ENCODE data around the gene GCC1. TPM values are rescaled to one million over a fixed set of nuclear protein-coding genes. Genes with fewer than 3 reads are reported as not detected.

GCC1 gene
- total RNA-seq, 2 experiments from 2014 or later: 13.3 to 18.3 TPM

DNA sequence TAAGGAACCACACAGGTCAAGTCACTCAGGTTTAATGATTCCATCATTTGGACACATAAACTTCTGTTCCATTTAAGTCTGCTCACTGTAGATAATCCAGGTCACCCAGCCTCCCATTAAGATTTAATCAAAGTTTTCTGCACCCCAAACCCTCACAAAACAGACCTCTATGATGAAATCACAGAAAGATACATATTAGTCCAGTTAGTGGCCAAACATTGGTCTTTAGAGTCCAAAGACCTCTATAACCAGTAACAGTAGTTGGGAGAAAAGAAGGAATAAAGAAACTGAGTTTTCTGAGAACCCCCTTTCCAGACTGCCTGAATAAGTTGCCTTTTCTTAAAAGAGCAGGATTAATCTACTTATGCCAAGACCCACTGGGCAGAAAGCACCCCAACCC lies 4.8 kb downstream of the GCC1 start:
- peak overlapping the region; percentile 14; the same call in 1 of the 2 replicates for H3K4me2 ChIP-seq (ENCODE audit: low read length)
- no peak overlapping the region for H2AFZ ChIP-seq (ENCODE audit: low read length)
- H3K9me3 ChIP-seq (ENCODE audit: low read length): no peaks in the 10 kb centered on the region
- peaks cover 18% of the 10 kb centered on the region for H3K4me1 ChIP-seq (ENCODE audit: insufficient read depth, low read length, poor library complexity, severe bottlenecking)
- DNase-seq (ENCODE audit: low spot score): no peak
- TF ChIP-seq EZH2phosphoT487 (IDR thresholded peaks at IDR 0.05; ENCODE audit: borderline replicate concordance, low read depth, low read length): no peak
- H3K36me3 ChIP-seq (ENCODE audit: insufficient read depth, low read length): peaks cover 33% of the 10 kb centered on the region
- POLR2A ChIA-PET: no interaction called here
- peaks cover 19% of the 10 kb centered on the region; the same call in 1 of the 2 replicates for H3K79me2 ChIP-seq (ENCODE audit: insufficient read depth, low read depth, low read length)
- H3K4me3 ChIP-seq (ENCODE audit: low read depth, low read length, poor library complexity, severe bottlenecking): no peak overlapping the region
- H3K27ac ChIP-seq (ENCODE audit: low read depth, low read length, poor library complexity, severe bottlenecking): no peak overlapping the region
- intact Hi-C loops (cut with micrococcal nuclease; ENCODE audit: unreplicated experiment): no loop called here
- H4K20me1 ChIP-seq (ENCODE audit: insufficient read depth, low read length): peaks cover 18% of the 10 kb centered on the region; the same call in 1 of the 2 replicates
- BruUV-seq (replicated peaks): no TSS peak
- CTCF ChIA-PET (ENCODE audit: unreplicated experiment): no interaction called here
- H3K9me2 ChIP-seq (ENCODE audit: insufficient read depth, low read length): no peaks in the 10 kb centered on the region

DNA sequence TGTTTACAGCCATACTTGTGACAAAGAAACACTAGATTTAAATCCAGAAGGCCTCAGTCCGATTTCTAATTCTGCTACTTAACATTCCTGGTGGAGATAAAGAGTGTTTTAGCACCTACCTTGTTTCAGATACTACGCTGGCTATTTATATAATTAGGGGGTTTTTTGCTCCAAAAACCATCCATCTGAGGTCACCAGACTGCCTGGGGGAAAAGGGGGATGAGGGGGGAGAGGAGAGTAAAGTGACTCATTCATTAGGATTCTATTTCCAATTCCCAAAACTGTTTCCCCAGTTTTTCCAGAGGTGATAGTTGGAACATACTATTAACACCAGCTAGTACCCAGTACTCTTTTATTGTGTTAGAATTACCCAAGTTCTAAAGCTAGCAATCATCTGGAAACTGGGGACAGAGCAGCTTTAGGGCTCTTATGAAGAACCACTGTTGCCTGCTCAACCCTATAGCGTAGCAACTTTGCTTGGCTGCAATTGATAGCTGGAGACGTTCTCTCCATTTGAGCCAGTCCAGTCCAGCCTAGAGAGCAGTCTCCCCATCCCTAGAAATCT lies 6.6 kb downstream of the GCC1 start:
- POLR2A ChIA-PET: interaction anchor here (0.9 kb wide), 1 partner anchor 711 kb away, joined by 3 read pairs; no protein-coding TSS in a partner anchor
- no peaks in the 10 kb centered on the region for H3K9me3 ChIP-seq (ENCODE audit: low read length)
- intact Hi-C loops (cut with micrococcal nuclease; ENCODE audit: unreplicated experiment): no loop called here
- DNase-seq (ENCODE audit: low spot score): no peak
- 0 out of 2 replicates have a peak, but pooled peaks cover 7% of the 10 kb centered on the region for H4K20me1 ChIP-seq (ENCODE audit: insufficient read depth, low read length)
- peaks cover 4% of the 10 kb centered on the region; the same call in 1 of the 2 replicates for H3K79me2 ChIP-seq (ENCODE audit: insufficient read depth, low read depth, low read length)
- peaks cover 7% of the 10 kb centered on the region for H3K4me1 ChIP-seq (ENCODE audit: insufficient read depth, low read length, poor library complexity, severe bottlenecking)
- H3K27ac ChIP-seq (ENCODE audit: low read depth, low read length, poor library complexity, severe bottlenecking): no peak overlapping the region
- H3K9me2 ChIP-seq (ENCODE audit: insufficient read depth, low read length): no peaks in the 10 kb centered on the region
- peaks cover 33% of the 10 kb centered on the region for H3K36me3 ChIP-seq (ENCODE audit: insufficient read depth, low read length)
- TF ChIP-seq CTCF (conservative IDR thresholded peaks at IDR 0.05; ENCODE audit: low read length): no peak
- no peak for TF ChIP-seq EZH2phosphoT487 (IDR thresholded peaks at IDR 0.05; ENCODE audit: borderline replicate concordance, low read depth, low read length)
- no peak overlapping the region for H3K4me2 ChIP-seq (ENCODE audit: low read length)
- H3K4me3 ChIP-seq (ENCODE audit: low read depth, low read length, poor library complexity, severe bottlenecking): no peak overlapping the region
- H2AFZ ChIP-seq (ENCODE audit: low read length): no peak overlapping the region
- BruUV-seq (replicated peaks): no TSS peak
- CTCF ChIA-PET (ENCODE audit: unreplicated experiment): no interaction called here

DNA sequence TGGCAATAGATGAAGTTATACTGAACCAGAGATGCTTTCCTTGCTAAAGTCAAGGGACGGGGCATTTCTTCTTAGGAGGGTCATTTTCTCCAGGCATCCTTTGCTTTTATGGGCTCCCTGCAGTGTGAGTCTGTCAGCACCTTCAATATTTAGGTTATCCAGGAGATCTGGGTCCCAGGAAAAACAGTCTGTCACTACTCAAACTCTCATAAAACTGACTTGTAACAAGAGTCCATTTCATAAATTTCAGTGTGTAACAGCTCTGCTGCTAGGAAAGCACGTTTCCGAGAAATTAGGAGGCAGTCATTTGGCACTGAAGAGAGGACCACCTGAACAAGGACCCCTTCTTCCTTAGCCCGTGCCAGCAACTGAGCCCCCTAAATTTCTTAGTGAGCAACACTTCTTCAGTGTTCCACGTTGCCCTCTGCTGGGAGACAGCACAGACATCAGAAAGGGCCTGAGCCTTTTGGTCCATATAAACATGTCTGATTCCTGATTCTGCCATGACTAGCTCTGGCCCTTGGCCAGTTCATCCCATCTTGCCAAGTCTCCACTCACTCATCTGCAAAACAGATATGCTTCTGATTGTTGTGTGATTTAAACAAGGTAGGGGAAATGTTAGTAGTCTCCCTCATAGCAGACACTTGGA lies 7.2 kb downstream of the GCC1 start:
- TF ChIP-seq CTCF (conservative IDR thresholded peaks at IDR 0.05; ENCODE audit: low read length): peak; percentile 59
- no peak for TF ChIP-seq EZH2phosphoT487 (IDR thresholded peaks at IDR 0.05; ENCODE audit: borderline replicate concordance, low read depth, low read length)
- Histone ChIP-seq H3K4me1 (ENCODE audit: insufficient read depth, low read length, poor library complexity, severe bottlenecking) (peaks cover under 1% of the 10 kb centered on the region), H3K36me3 (ENCODE audit: insufficient read depth, low read length) (peaks cover 33% of the 10 kb centered on the region), H3K4me3 (ENCODE audit: low read depth, low read length, poor library complexity, severe bottlenecking) (no peak overlapping the region), H3K79me2 (ENCODE audit: insufficient read depth, low read depth, low read length) (no peaks in the 10 kb centered on the region; the same call in 1 of the 2 replicates), H3K9me2 (ENCODE audit: insufficient read depth, low read length) (no peaks in the 10 kb centered on the region), H3K9me3 (ENCODE audit: low read length) (no peaks in the 10 kb centered on the region), H3K4me2 (ENCODE audit: low read length) (no peak overlapping the region), H2AFZ (ENCODE audit: low read length) (no peak overlapping the region), H3K27ac (ENCODE audit: low read depth, low read length, poor library complexity, severe bottlenecking) (no peak overlapping the region), H4K20me1 (ENCODE audit: insufficient read depth, low read length) (0 out of 2 replicates have a peak, but pooled peaks cover 3% of the 10 kb centered on the region)
- no TSS peak for BruUV-seq (replicated peaks)
- ChIA-PET CTCF (ENCODE audit: unreplicated experiment) (no interaction called here), POLR2A (interaction anchor here (0.6 to 2.1 kb wide), 3 partner anchors 8 to 710 kb away, joined by 3 to 6 read pairs (median 3); partner anchors contain the start of gene GCC1)
- DNase-seq (ENCODE audit: low spot score): no peak
- intact Hi-C loops (cut with micrococcal nuclease; ENCODE audit: unreplicated experiment): no loop called here

All from OCI-LY7 (cell line).